ENCODE measurements around the gene HADHA. TPM values are rescaled to one million over a fixed set of nuclear protein-coding genes. Genes with fewer than 3 reads are reported as not detected.
A peak's percentile ranks its signal among the peaks of the same experiment; 100 is the strongest.
"Not testable (repeated sequence)": the region's sequence is repeated elsewhere in the genome, so short reads cannot be mapped to it uniquely, and the experiment has no call there.

HADHA gene
- total RNA-seq, 1 donor = 116 TPM

GRCh38 chr2:26268213-26268612 is 23.8 kb upstream of the HADHA start:
- H3K27me3 ChIP-seq (ENCODE audit: insufficient read depth, low read length) = no peaks in the 10 kb centered on the region
- H3K9me3 ChIP-seq (ENCODE audit: low read depth, low read length) = no peaks in the 10 kb centered on the region
- H3K4me3 ChIP-seq (ENCODE audit: low read length) = no peak overlapping the region
- H3K4me1 ChIP-seq (ENCODE audit: insufficient read depth, low read length) = peaks cover 38% of the 10 kb centered on the region

GRCh38 chr2:26258836-26259235 is 14.4 kb upstream of the HADHA start:
- not testable (repeated sequence) for H3K4me3 ChIP-seq (ENCODE audit: low read length); H3K4me1 ChIP-seq (ENCODE audit: insufficient read depth, low read length); H3K27me3 ChIP-seq (ENCODE audit: insufficient read depth, low read length); H3K9me3 ChIP-seq (ENCODE audit: low read depth, low read length)

- Histone ChIP-seq H3K9me3 (ENCODE audit: low read depth, low read length) (no peaks in the 10 kb centered on the region), H3K27me3 (ENCODE audit: insufficient read depth, low read length) (no peaks in the 10 kb centered on the region), H3K4me3 (ENCODE audit: low read length) (no peak overlapping the region), H3K4me1 (ENCODE audit: insufficient read depth, low read length) (peaks cover 5% of the 10 kb centered on the region)
Measured at GRCh38 chr2:26255759-26256384, 11.4 kb upstream of the HADHA start.

GRCh38 chr2:26251893-26252292 is 7.5 kb upstream of the HADHA start:
- Histone ChIP-seq H3K9me3 (ENCODE audit: low read depth, low read length) (no peaks in the 10 kb centered on the region), H3K4me1 (ENCODE audit: insufficient read depth, low read length) (peaks cover 8% of the 10 kb centered on the region), H3K27me3 (ENCODE audit: insufficient read depth, low read length) (no peaks in the 10 kb centered on the region), H3K4me3 (ENCODE audit: low read length) (no peak overlapping the region)

- Histone ChIP-seq H3K9me3 (ENCODE audit: low read depth, low read length) (no peaks in the 10 kb centered on the region), H3K4me1 (ENCODE audit: insufficient read depth, low read length) (peaks cover 21% of the 10 kb centered on the region), H3K4me3 (ENCODE audit: low read length) (no peak overlapping the region), H3K27me3 (ENCODE audit: insufficient read depth, low read length) (no peaks in the 10 kb centered on the region)
Measured at GRCh38 chr2:26249625-26250024, 5.2 kb upstream of the HADHA start.

- H3K4me1 ChIP-seq (ENCODE audit: insufficient read depth, low read length) = peaks cover 40% of the 10 kb centered on the region
- no peaks in the 10 kb centered on the region for H3K9me3 ChIP-seq (ENCODE audit: low read depth, low read length)
- H3K27me3 ChIP-seq (ENCODE audit: insufficient read depth, low read length) = no peaks in the 10 kb centered on the region
- H3K4me3 ChIP-seq (ENCODE audit: low read length) = no peak overlapping the region
Measured at GRCh38 chr2:26246818-26247217, 2.4 kb upstream of the HADHA start.

- H3K27me3 ChIP-seq (ENCODE audit: insufficient read depth, low read length) = no peaks in the 10 kb centered on the region
- no peaks in the 10 kb centered on the region for H3K9me3 ChIP-seq (ENCODE audit: low read depth, low read length)
- H3K4me1 ChIP-seq (ENCODE audit: insufficient read depth, low read length) = peaks cover 49% of the 10 kb centered on the region
- H3K4me3 ChIP-seq (ENCODE audit: low read length) = peak overlapping the region; percentile 97
Measured at GRCh38 chr2:26245810-26246209, 1.4 kb upstream of the HADHA start.

GRCh38 chr2:26245231-26245732 is 850 bp upstream of the HADHA start:
- Histone ChIP-seq H3K9me3 (ENCODE audit: low read depth, low read length) (no peaks in the 10 kb centered on the region), H3K27me3 (ENCODE audit: insufficient read depth, low read length) (no peaks in the 10 kb centered on the region), H3K4me1 (ENCODE audit: insufficient read depth, low read length) (peaks cover 55% of the 10 kb centered on the region), H3K4me3 (ENCODE audit: low read length) (peak overlapping the region; percentile 97)

GRCh38 chr2:26243470-26244308 is 743 bp downstream of the HADHA start:
- no peaks in the 10 kb centered on the region for H3K27me3 ChIP-seq (ENCODE audit: insufficient read depth, low read length)
- peak overlapping the region; percentile 97 for H3K4me3 ChIP-seq (ENCODE audit: low read length)
- H3K4me1 ChIP-seq (ENCODE audit: insufficient read depth, low read length) = peaks cover 65% of the 10 kb centered on the region
- H3K9me3 ChIP-seq (ENCODE audit: low read depth, low read length) = no peaks in the 10 kb centered on the region

- Histone ChIP-seq H3K9me3 (ENCODE audit: low read depth, low read length) (no peaks in the 10 kb centered on the region), H3K4me3 (ENCODE audit: low read length) (no peak overlapping the region), H3K27me3 (ENCODE audit: insufficient read depth, low read length) (no peaks in the 10 kb centered on the region), H3K4me1 (ENCODE audit: insufficient read depth, low read length) (peaks cover 65% of the 10 kb centered on the region)
Measured at GRCh38 chr2:26241928-26242436, 2.5 kb downstream of the HADHA start.

- H3K9me3 ChIP-seq (ENCODE audit: low read depth, low read length) = no peaks in the 10 kb centered on the region
- H3K4me1 ChIP-seq (ENCODE audit: insufficient read depth, low read length) = peaks cover 40% of the 10 kb centered on the region
- H3K27me3 ChIP-seq (ENCODE audit: insufficient read depth, low read length) = no peaks in the 10 kb centered on the region
- H3K4me3 ChIP-seq (ENCODE audit: low read length) = no peak overlapping the region
Measured at GRCh38 chr2:26238311-26238958, 6.0 kb downstream of the HADHA start.

GRCh38 chr2:26237868-26238267 is 6.6 kb downstream of the HADHA start:
- Histone ChIP-seq H3K4me1 (ENCODE audit: insufficient read depth, low read length) (peaks cover 35% of the 10 kb centered on the region), H3K27me3 (ENCODE audit: insufficient read depth, low read length) (no peaks in the 10 kb centered on the region), H3K4me3 (ENCODE audit: low read length) (no peak overlapping the region), H3K9me3 (ENCODE audit: low read depth, low read length) (no peaks in the 10 kb centered on the region)

GRCh38 chr2:26235089-26235488 is 9.3 kb downstream of the HADHA start:
- Histone ChIP-seq H3K4me1 (ENCODE audit: insufficient read depth, low read length) (peaks cover 10% of the 10 kb centered on the region), H3K9me3 (ENCODE audit: low read depth, low read length) (no peaks in the 10 kb centered on the region), H3K27me3 (ENCODE audit: insufficient read depth, low read length) (no peaks in the 10 kb centered on the region), H3K4me3 (ENCODE audit: low read length) (no peak overlapping the region)

GRCh38 chr2:26230806-26231205 is 13.6 kb downstream of the HADHA start:
- H3K4me3 ChIP-seq (ENCODE audit: low read length) = no peak overlapping the region
- H3K4me1 ChIP-seq (ENCODE audit: insufficient read depth, low read length) = no peaks in the 10 kb centered on the region
- H3K9me3 ChIP-seq (ENCODE audit: low read depth, low read length) = no peaks in the 10 kb centered on the region
- H3K27me3 ChIP-seq (ENCODE audit: insufficient read depth, low read length) = no peaks in the 10 kb centered on the region

GRCh38 chr2:26229595-26229994 is 14.8 kb downstream of the HADHA start:
- Histone ChIP-seq H3K9me3 (ENCODE audit: low read depth, low read length) (no peaks in the 10 kb centered on the region), H3K27me3 (ENCODE audit: insufficient read depth, low read length) (no peaks in the 10 kb centered on the region), H3K4me3 (ENCODE audit: low read length) (no peak overlapping the region), H3K4me1 (ENCODE audit: insufficient read depth, low read length) (no peaks in the 10 kb centered on the region)
